GM21381 (cell line): Measurements from ENCODE around the gene USP28.

Experiments
- ATAC-seq: cut with Tn5 transposase; IDR thresholded peaks from one replicate; pipeline ENCODE4 v1.9.1; 2021; ENCODE audit warnings: mild to moderate bottlenecking, moderate library complexity; ENCODE audit not compliant: unreplicated experiment

The USP28 gene

DNA sequence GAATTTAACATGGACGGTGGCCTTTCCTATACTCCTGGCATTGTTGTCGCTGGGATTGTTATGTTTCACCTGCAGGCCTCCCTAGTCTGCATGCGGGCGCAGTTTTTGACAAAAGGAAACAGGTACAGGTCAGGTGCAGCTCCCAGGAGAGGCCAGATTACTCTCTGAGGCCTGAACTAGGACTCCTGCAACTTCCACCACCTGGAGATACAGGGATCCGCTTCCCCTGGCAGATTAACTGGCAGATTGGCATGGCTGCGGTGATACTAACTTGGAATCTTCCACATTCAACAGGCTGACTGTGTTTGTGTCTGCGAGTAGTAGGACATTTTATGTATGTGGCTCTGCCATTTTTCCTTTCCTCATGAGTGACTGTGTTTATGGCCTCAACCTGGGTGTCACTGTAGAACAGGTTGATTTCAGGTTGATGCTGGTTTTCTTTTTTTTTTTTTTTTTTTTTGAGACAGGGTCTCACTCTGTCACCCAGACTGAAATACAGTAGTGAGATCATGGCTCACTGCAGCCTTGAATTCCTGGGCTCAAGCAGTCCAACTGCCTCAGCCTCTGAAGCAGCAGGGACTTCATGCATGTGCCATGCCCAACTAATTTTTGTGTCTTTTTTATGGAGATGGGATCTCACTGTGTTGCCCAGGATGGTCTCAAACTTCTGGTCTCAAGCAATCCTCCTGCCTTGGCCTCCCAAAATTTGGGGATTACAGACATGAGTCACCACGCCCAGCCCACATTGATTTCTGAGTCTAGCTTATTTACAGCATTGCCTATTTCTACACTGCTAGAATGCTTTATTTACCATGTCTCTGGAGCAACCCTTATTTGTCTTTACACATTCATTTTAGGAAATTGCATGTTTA lies 1.7 kb upstream of the USP28 start:
- ATAC-seq: no peak

DNA sequence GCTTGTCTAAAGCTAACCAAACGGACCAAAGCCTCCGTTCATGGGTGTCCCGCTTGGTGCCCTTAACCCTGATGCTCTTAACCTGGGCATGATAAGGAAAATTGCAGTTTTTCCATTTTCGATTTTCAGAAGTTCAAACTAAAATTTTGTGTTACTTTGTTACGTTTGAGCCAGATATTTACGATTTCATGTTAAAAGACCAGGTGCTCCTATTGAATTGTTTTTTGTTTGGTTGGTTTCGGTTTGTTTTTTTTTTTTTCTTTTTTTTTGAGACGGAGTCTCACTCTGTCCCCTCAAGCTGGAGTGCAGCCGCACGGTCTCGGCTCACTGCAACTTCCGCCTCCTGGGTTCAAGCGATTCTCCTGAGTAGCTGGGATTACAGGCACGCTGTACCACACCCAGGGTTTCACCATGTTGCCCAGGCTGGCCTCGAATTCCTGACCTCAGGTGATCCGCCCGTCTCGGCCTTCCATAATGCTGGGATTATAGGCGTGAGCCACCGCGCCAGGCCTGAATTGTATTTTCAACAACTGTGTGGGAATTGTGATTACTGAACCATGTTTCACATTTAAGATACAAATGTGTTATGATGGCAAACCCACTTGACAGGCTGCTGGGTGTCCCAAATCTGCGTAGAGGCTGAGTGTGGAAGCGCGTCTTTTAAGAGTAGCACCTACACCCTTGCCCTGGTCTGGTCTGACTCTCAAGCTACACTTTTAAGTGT lies 864 bp upstream of the USP28 start:
- ATAC-seq: no peak

DNA sequence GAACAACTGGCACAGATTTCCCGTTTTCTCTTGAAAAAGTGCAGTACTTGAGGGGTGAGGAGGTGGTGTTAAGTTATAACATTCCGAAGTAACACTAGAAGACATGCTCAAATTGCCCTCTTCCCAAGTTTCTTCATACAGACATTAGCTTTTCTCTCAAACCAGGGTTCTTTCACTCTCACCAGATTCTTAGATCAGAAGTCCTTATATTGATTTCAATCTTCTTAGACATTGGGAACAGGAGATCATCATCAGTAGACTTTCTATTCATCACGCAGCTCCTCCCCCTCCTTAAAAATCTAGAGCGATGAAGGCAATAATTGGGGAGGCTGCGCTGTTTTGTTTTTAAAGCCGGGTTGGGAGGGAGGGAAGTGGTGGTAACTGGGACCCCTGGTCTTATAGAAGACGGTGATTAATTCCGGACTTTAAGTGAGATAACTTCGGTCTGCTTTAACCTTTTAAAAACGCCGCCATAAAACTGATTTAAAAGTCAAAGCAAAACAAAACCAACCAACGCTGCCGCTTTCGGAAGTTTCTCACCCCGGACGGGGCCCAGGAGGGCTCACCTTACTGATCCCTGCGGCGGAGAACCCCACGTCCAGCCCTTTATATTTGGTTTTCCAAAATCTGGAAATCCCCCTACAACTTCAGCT lies 665 bp downstream of the USP28 start:
- ATAC-seq: peak; percentile 37

DNA sequence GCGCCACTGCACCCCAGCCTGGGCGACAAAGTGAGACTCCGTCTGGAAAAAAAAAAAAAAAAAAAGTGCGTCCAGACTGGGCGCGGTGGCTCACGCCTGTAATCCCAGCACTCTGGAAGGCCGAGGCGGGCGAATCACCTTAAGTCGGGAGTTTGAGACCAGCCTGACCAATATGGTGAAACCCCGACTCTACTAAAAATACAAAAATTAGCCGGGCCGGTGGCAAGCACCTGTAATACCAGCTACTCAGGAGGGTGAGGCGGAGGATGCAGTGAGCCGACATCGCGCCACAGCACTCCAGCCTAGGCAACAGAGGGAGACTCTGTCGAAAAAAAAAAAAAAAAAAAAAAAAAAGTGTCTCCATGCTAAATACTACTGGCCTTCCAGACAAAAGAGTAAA lies 1.3 kb downstream of the USP28 start:
- no peak for ATAC-seq

DNA sequence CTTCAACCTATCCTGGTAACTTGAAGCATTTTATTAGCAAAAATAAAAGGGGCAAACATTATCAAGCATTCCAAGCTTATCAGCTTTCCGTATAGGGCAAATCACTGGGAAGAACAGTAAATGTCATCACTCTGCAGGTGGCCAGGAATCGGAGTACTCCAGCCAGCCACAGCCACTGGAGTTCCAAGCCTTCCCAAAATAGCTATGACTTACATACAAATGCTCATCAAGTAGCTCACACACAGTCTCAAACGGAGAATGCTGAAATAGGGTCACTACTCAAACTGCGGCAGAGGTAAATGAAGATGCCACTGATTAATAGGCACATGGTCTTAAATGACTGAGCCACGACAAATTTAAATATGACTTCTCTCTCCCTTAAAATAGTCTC lies 2.1 kb downstream of the USP28 start:
- no peak for ATAC-seq

DNA sequence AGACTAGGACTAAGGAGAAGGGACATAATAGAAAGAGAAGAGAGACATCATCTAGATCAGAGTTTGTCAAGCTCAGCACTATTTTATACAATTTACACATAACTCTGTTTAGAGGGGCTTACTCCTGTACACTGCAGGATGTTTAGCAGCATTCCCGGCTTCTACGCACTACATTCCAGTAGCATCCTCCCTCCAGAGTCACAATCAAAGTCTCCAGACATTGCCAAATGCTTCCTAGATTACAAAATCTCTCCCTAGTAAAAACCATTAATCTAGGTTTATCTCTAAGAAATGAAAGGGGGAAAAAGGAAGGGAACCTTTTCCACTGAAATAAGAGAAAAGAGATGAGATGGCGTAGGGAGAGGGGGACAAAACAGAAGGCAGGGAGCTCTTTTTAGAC lies 4.0 kb downstream of the USP28 start:
- no peak for ATAC-seq

DNA sequence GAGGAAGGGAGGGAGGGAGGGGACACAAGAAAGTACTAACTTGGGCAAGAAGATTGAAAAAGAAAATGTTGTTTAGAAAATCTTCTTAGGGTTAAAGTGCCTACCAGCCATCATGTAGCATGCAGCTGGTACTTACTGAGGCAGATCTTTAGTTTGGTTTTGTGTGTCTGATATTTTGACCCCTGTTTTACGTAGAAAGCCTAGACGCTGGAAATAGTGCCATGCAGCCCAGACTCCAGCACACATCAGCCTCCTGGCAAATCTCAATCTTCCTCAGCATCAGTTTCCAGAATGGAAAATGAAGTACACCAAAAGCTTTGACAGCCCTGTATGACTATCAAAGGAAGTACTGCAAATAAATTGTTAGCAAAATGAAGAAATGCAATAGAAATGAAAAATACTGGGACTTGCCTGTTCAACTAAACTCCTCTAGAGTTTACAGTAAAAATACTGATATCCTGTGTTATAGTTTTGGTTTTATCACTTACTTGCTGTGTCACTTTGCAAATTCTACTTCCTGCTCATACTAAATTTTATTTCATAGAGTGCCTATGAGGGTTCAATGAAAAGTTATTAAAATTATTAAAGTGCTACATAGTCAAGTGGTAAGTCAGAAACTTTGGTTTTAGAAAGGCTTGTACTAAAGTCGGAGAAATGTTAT lies 7.4 kb downstream of the USP28 start:
- ATAC-seq: no peak

DNA sequence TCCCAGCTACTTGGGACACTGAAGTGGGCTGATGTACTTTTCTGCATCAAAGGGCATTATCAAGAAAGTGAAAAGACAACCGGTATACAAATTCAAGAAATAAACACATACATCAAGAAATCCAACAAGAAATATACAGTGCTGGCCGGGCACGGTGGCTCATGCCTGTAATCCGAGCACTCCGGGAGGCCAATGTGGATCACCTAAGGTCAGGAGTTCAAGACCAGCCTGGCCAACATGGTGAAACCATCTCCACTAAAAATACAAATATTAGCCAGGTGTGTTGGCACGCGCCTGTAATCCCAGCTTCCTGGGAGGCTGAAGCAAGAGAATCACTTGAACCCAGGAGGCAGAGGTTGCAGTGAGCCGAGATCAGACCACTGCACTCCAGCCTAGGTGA lies 9.5 kb downstream of the USP28 start:
- no peak for ATAC-seq

DNA sequence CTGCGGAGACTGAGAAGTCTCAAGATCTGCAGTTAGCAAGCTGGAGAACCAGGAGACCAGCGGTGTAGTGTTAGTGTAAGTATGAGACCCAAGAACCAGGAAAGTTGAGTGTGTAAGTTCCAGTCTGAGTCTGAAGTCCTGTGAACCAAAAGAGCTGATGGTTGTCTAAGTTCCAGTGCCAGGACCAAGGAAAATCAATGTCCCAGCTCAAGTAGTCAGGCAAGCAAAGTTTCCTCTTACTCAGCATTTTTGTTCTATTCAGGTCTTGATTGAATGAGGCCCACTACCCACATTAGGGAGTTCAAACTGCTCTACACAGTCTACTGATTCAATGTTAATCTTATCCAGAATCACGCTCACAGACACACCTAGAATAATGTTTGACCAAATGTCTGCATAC lies 11.0 kb downstream of the USP28 start:
- no peak for ATAC-seq

DNA sequence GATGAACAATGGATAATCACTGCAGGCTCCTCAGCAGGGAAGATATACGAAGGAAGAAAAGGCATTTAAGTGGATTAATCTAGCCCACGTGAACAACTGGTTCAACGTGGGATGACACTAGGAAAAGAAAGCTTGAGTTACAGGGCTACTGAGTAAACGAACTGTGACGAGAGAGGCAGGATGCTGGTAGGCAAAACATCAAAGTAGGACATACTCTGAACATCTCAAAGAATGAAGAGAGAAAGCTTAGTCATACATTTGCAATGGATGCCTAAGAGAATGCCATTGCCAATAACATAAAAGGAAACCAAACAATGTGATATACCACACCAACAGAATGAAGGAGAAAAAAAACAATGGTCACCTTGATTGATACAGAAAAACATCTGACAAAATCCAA lies 12.9 kb downstream of the USP28 start:
- no peak for ATAC-seq

DNA sequence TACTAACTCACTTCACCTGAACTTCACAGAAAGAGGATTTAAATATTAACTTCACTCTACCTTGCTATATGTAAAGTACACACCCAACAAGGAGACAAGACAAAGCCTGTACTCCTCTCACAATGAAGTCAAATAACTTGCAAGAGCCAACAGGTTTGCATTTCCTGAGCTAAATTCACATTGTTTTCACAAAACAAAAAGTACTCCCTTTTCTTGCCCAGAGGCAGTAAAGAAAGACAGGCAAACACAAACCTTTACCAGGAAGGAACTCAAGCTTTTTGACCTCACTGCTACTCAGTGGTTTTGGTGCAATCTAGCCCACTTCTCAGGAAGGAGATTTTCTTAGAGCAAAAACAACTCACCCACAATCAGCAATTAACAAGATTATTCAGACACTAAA lies 15.7 kb downstream of the USP28 start:
- no peak for ATAC-seq

DNA sequence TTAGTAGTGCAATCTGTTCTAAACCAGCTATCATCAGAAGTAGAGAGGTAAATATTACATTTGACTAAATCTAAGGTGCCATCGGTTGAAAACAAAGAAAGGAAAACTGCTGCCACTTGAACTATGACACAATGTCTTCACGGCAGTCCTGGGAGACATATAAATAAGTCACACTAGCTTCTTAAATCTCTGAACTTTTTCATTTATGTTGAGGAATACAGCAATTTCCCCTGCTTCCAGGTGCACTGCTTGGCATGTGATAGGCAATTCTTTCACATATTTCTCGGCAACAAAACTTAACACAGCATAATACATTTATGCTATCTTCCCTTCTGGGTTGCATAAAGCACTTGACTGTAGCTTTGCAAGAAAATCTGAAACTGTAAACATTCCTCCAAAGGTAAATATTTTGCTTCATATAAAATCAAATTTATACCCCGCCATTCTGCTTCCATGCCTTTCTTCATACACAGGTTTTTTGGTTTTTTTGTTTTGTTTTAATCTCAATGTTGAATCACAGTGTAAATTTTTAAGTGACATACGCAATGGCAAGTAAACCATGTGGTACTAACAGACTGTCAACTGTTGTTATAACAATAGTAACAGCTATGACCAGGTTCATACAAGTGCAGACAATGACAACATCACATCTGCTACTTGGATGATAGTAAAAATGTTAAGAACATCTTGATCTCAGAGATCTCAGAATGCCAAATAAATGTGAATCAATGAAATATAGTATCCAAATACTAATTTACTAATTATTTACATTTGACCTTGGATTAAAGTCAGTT lies 18.2 kb downstream of the USP28 start:
- no peak for ATAC-seq

DNA sequence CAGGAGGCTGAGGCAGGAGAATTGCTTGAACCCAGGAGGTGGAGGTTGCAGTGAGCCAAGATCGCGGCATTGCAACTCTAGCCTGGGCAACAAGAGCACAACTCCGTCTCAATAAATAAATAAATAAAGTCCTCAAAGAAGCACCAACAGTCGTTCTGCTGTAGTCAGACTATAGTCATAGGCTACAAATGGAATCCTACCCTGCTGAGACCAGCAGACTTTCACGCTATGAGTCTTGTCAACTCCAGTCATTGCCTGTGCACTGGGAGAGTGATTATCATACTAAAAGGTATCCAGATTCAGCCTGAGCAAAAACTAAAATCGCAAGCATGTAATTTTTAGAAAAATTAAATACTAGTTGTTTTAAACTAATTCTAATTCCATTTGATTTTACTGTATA lies 19.6 kb downstream of the USP28 start:
- ATAC-seq: no peak

DNA sequence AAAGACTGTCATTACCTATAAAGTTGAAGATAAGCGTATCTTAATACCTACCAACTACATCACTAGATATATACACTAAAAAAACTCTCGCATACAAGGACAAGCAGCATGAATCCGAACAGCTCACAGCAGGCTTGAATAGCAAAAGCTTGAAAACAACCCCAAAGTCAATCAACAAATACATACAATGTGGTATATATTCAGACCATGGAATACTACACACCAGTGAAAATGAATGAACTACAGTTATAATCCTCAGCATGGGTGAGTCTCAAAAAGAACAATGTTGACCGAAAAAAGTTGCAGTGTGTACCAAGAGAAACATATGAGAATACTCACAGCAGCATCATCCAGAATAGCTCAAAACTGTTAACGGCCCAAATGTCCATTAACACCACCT lies 25.2 kb downstream of the USP28 start:
- no peak for ATAC-seq

DNA sequence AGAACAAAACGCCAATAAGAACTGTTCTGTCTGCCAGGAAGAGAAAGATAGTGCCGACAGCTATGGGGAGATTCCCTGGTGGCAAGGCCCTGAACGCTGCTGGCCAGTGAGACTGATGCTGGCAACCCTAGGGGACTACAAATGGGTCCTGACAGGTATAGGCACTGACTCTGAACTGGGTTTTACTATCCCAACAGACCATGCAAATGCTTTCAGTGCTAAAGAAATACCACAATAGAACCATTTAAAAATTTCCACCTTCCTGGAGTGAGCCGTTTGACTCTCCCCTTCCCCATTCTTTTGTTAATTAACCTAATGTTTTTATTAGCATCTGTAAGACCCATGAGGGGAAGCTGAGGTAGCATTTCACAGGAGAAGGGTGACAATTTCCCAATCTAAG lies 25.7 kb downstream of the USP28 start:
- no peak for ATAC-seq

DNA sequence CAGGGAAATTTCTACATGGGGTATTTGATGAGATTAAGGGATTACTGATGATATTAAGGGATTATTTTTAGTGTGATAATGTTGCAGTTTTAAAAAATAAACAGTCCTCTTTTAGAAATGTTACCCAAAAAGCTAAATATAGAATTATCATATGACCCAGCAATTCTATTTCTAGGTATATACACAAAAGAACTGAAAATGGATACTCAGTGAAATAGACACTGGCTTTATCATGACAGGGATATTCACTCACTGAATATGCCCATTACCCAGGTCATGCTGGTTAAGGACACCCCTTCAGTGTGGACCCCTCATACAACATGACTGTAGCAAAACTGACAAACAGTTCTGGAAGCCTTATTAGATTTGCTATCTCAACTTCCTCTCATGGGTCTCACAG lies 27.8 kb downstream of the USP28 start:
- no peak for ATAC-seq

DNA sequence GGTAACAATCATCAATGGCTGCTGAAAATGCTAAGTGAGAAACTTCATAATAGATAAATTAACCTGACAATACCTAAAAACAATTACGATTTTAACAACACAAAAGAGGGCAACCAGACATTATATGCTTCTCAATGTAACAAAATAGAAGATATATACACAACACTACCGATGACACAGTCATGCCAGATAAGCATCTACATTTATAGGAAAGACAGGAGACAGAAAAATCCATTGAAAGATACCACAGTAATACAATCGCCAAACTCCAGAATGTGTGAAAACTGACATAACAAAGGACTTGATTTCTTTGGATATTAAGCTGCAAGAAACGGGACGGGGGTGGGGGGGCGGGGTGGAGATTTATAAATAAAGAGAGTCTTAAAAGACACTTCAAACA lies 28.3 kb downstream of the USP28 start:
- ATAC-seq: no peak

DNA sequence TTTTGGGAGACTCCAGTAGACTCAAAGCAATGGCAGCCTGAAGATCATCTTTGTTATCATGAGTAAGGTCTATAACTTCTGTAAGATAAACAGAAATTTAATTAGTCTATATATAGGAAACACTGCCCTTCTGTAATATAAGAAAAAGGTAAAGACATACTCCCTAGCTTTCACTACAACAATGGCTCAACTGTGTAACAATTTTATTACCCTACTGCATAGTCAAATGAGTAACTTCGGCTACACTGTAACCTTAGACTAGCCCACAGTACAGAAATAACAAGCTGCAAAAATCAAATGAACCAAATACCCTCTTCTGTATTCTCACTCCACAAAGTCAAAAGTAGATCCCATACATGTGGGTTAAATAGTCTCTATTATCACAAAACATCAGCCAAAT lies 33.7 kb downstream of the USP28 start:
- ATAC-seq: no peak

DNA sequence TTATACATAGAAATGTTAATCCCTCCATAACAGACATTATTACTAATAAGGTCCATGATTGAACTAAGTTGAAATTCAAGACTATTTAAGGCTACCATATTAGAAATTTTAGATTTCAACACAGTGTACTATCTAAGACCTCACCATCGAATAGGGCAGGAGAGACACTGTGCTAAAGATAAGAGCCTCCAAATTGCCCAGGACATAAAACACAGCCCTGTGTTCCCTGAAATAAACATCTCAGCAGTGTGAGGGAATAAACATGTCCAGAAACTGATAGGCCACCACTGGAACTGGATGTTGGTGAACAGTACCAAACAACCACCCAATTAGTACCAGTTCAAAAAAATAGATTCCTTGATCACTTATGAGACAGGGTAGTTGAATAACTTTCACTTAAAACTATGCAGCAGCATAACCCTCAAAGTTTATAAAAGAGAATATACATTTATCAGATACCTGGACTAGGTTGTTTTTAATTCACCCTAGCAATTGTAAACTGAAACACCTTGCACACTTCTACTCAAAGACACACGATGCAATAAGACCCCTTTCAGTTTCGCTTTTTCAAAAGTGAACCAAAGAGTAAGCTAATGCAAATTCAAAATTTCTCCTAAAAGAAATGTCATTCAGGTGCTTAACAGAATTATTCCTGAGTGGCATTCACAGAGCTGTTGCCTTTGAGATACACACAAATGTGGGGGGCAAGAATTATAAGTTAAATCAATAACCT lies 34.3 kb downstream of the USP28 start:
- no peak for ATAC-seq

DNA sequence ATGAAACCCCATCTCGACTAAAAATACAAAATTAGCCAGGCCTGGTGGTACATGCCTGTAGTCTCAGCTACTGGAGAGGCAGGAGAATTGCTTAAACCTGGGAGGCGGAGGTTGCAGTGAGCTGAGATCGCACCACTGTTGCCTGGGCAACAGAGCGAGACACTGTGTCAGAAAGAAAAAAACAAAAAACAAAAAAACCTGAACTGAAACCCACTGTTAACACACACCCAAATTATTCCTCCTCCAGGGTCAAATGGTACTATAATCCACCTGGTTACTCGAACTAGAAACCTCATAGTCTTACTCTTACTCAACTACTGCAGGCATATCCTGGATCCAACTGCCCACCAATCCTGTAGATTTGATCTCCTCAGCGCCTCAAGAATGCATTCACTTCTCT lies 35.5 kb downstream of the USP28 start:
- peak; percentile 95 for ATAC-seq
